H9 (cell line): ENCODE results near the gene IFI44L. TPM values are rescaled to one million over a fixed set of nuclear protein-coding genes. Genes with fewer than 3 reads are reported as not detected.

ENCODE experiments used
- DNase-seq: peaks from one replicate; pipeline ENCODE4 v3.0.0-alpha.2; 2017
- H2AFZ ChIP-seq: one replicate; pipeline ENCODE4 v1.6.1; 2013; ENCODE audit warnings: mild to moderate bottlenecking, low read length, control low read depth, moderate library complexity
- H2AK5ac ChIP-seq: 2 replicates; pipeline ENCODE4 v1.6.1; 2013; ENCODE audit warnings: low read length, control low read depth, mixed read lengths; ENCODE audit not compliant: insufficient read length
- H2BK120ac ChIP-seq: one replicate; pipeline ENCODE4 v1.6.1; 2013; ENCODE audit warnings: low read depth, mild to moderate bottlenecking, low read length, control low read depth, inconsistent platforms; ENCODE audit not compliant: poor library complexity, severe bottlenecking
- H2BK12ac ChIP-seq: 2 replicates; pipeline ENCODE4 v1.6.1; 2013; ENCODE audit warnings: low read length, control low read depth, mixed read lengths, low read depth; ENCODE audit not compliant: insufficient read length
- H2BK15ac ChIP-seq: 2 replicates; pipeline ENCODE4 v1.6.1; 2013; ENCODE audit warnings: low read depth, low read length, control low read depth
- H2BK20ac ChIP-seq: one replicate; pipeline ENCODE4 v1.6.1; 2013; ENCODE audit warnings: low read depth, mild to moderate bottlenecking, low read length, control low read depth, inconsistent platforms; ENCODE audit not compliant: poor library complexity, severe bottlenecking
- H2BK5ac ChIP-seq: 2 replicates; pipeline ENCODE4 v1.6.1; 2013; ENCODE audit warnings: low read length, control low read depth, mixed read lengths; ENCODE audit not compliant: insufficient read length
- H3K14ac ChIP-seq: 2 replicates; pipeline ENCODE4 v1.6.1; 2013; ENCODE audit warnings: low read length, control low read depth; ENCODE audit not compliant: insufficient read depth
- H3K18ac ChIP-seq: 2 replicates; pipeline ENCODE4 v1.6.1; 2013; ENCODE audit warnings: low read depth, mild to moderate bottlenecking, mixed read lengths, low read length, control low read depth; ENCODE audit not compliant: insufficient read length
- H3K23ac ChIP-seq: 2 replicates; pipeline ENCODE4 v1.6.1; 2013; ENCODE audit warnings: low read length, control low read depth, mixed read lengths, low read depth; ENCODE audit not compliant: insufficient read length
- H3K23me2 ChIP-seq: 2 replicates; pipeline ENCODE4 v1.6.1; 2013; ENCODE audit warnings: low read depth, mild to moderate bottlenecking, mixed read lengths, low read length, control low read depth; ENCODE audit not compliant: insufficient read length, poor library complexity, severe bottlenecking
- H3K27ac ChIP-seq: 2 replicates; pipeline ENCODE4 v1.5.1; 2013; ENCODE audit warnings: low read length, control low read depth, mixed read lengths, low read depth; ENCODE audit not compliant: insufficient read length
- H3K27me3 ChIP-seq: 2 replicates; pipeline ENCODE4 v1.6.1; 2013; ENCODE audit warnings: low read length, control low read depth, inconsistent platforms; ENCODE audit not compliant: insufficient read depth
- H3K4ac ChIP-seq: 2 replicates; pipeline ENCODE4 v1.6.1; 2013; ENCODE audit warnings: low read depth, mild to moderate bottlenecking, control low read depth, inconsistent platforms, low read length, moderate library complexity
- H3K4me1 ChIP-seq: 2 replicates; pipeline ENCODE4 v1.6.1; 2013; ENCODE audit warnings: low read length, control low read depth, inconsistent platforms; ENCODE audit not compliant: insufficient read depth
- H3K4me2 ChIP-seq: 2 replicates; pipeline ENCODE4 v1.6.1; 2013; ENCODE audit warnings: low read length, control low read depth, mixed read lengths; ENCODE audit not compliant: insufficient read length, insufficient read depth
- H3K56ac ChIP-seq: 2 replicates; pipeline ENCODE4 v1.6.1; 2013; ENCODE audit warnings: low read depth, mild to moderate bottlenecking, mixed read lengths, low read length, control low read depth; ENCODE audit not compliant: insufficient read length
- H3K79me1 ChIP-seq: 2 replicates; pipeline ENCODE4 v1.6.1; 2013; ENCODE audit warnings: low read depth, mild to moderate bottlenecking, moderate library complexity, low read length, control low read depth, inconsistent platforms; ENCODE audit not compliant: insufficient read depth, poor library complexity, severe bottlenecking
- H3K79me2 ChIP-seq: 2 replicates; pipeline ENCODE4 v1.6.1; 2013; ENCODE audit warnings: low read length, control low read depth, inconsistent platforms; ENCODE audit not compliant: insufficient read depth
- H3K9ac ChIP-seq: 2 replicates; pipeline ENCODE4 v1.6.1; 2013; ENCODE audit warnings: low read length, control low read depth, mixed read lengths; ENCODE audit not compliant: insufficient read length; ENCODE audit errors: extremely low read depth
- H3K9me3 ChIP-seq: one replicate; pipeline ENCODE4 v1.6.1; 2013; ENCODE audit warnings: low read depth, low read length, inconsistent platforms; ENCODE audit not compliant: control insufficient read depth
- H3T11ph ChIP-seq: one replicate; pipeline ENCODE4 v1.6.1; 2013; ENCODE audit warnings: mild to moderate bottlenecking, low read length, control low read depth, inconsistent platforms
- H4K20me1 ChIP-seq: one replicate; pipeline ENCODE4 v1.6.1; 2013; ENCODE audit not compliant: control insufficient read depth, insufficient read length, insufficient read depth
- H4K5ac ChIP-seq: 2 replicates; pipeline ENCODE4 v1.6.1; 2013; ENCODE audit warnings: low read depth, mild to moderate bottlenecking, mixed read lengths, low read length, control low read depth; ENCODE audit not compliant: insufficient read length
- H4K8ac ChIP-seq: replicated peaks from 2 replicates; pipeline ENCODE4 v1.6.1; 2013; ENCODE audit warnings: low read length, control low read depth, mixed read lengths, low read depth; ENCODE audit not compliant: insufficient read length
- H4K91ac ChIP-seq: 2 replicates; pipeline ENCODE4 v1.6.1; 2013; ENCODE audit warnings: low read depth, mild to moderate bottlenecking, moderate library complexity, mixed read lengths, low read length, control low read depth; ENCODE audit not compliant: insufficient read length
- H3K27ac Mint-ChIP-seq, 3 experiments: 2 replicates in 2 of 3; 3 replicates in 1 of 3; pipeline ENCODE4 v1.8.0; 2020 to 2021; ENCODE audit warnings: mixed read lengths in 3 of 3, mild to moderate bottlenecking in 1 of 3, moderate library complexity in 1 of 3
- H3K27me3 Mint-ChIP-seq: 2 replicates; pipeline ENCODE4 v1.8.0; 2021; ENCODE audit warnings: low read depth, mild to moderate bottlenecking, moderate library complexity, mixed read lengths
- H3K36me3 Mint-ChIP-seq, 3 experiments: 2 replicates in 2 of 3; 3 replicates in 1 of 3; pipeline ENCODE4 v1.8.0; 2020 to 2021; ENCODE audit warnings: low read depth in 3 of 3, mixed read lengths in 3 of 3; ENCODE audit not compliant: insufficient read depth in 1 of 3
- H3K4me1 Mint-ChIP-seq, 2 experiments: 2 replicates each; pipeline ENCODE4 v1.8.0; 2020; ENCODE audit warnings: mixed read lengths in 2 of 2
- H3K4me3 Mint-ChIP-seq, 2 experiments: 2 replicates in 1 of 2; 3 replicates in 1 of 2; pipeline ENCODE4 v1.8.0; 2020 to 2021; ENCODE audit warnings: mild to moderate bottlenecking in 2 of 2, mixed read lengths in 2 of 2, moderate library complexity in 1 of 2
- H3K9me3 Mint-ChIP-seq, 2 experiments: 2 replicates in 1 of 2; 3 replicates in 1 of 2; pipeline ENCODE4 v1.8.0; 2020; ENCODE audit warnings: mild to moderate bottlenecking in 2 of 2, mixed read lengths in 2 of 2, moderate library complexity in 1 of 2
- CTCF ChIP-seq: fragments of 200-600 bp; sonication (generic); conservative IDR thresholded peaks from 3 replicates; pipeline ENCODE4 v1.8.0; 2021; ENCODE audit warnings: antibody characterized with exemption, mild to moderate bottlenecking
- WGBS: extraction: QIAGEN DNeasy Blood & Tissue Kit; methylation state at CpG from one replicate; pipeline ENCODE4 v1.1.7; 2013; ENCODE audit warnings: missing lambda C conversion rate, low lambda C conversion rate, mixed read lengths; ENCODE audit not compliant: insufficient read length; ENCODE audit errors: extremely low coverage; 5-methylcytosine and 5-hydroxymethylcytosine counted together
- total RNA-seq: library from RNA; stranded (reverse); gene quantifications from 2 replicates; pipeline ENCODE4 v1.2.1, GENCODE V29; 2021

The IFI44L gene
- total RNA-seq, 1 experiment from 2014 or later = not detected

- H3K79me2 ChIP-seq = no peaks in the 10 kb centered on the region
- Mint-ChIP-seq H3K36me3 (peaks cover 0 to 14% (median 2%) of the 10 kb centered on the region in 3 experiments; a peak in 3 of 7 replicates), H3K27ac (no peak overlapping the region), H3K27me3 (peaks cover 25% of the 10 kb centered on the region), H3K4me1 (no peaks in the 10 kb centered on the region), H3K4me3 (no peak overlapping the region), H3K9me3 (peaks cover 18 to 24% of the 10 kb centered on the region in 2 experiments)
- no peak overlapping the region for H2AFZ ChIP-seq
- no peak for DNase-seq
- H2BK120ac ChIP-seq = no peak overlapping the region
- H3K23ac ChIP-seq = no peak overlapping the region
- H2BK5ac ChIP-seq = no peak overlapping the region
- peaks cover 4% of the 10 kb centered on the region for H3K9me3 ChIP-seq
- H2BK12ac ChIP-seq = no peak overlapping the region
- H3K14ac ChIP-seq = no peak overlapping the region
- no peak overlapping the region for H4K5ac ChIP-seq
- no peak overlapping the region for H2BK15ac ChIP-seq
- no peak overlapping the region for H4K91ac ChIP-seq
- no peak overlapping the region for H3K4ac ChIP-seq
- no peak overlapping the region for H3K56ac ChIP-seq
- H3K27me3 ChIP-seq = no peaks in the 10 kb centered on the region; the same call in 1 of the 2 replicates
- H3K4me1 ChIP-seq = no peaks in the 10 kb centered on the region
- no peak overlapping the region for H3K4me2 ChIP-seq
- H4K8ac ChIP-seq = no peak overlapping the region
- H2AK5ac ChIP-seq = no peak overlapping the region
- H2BK20ac ChIP-seq = no peak overlapping the region
- H3K9ac ChIP-seq = no peak overlapping the region
- H3K27ac ChIP-seq = no peak overlapping the region
- no peak overlapping the region for H3T11ph ChIP-seq
- no peaks in the 10 kb centered on the region for H3K23me2 ChIP-seq
- TF ChIP-seq CTCF = no peak
- H3K79me1 ChIP-seq = no peaks in the 10 kb centered on the region
- H3K18ac ChIP-seq = no peak overlapping the region
- WGBS = no CpG with 5 or more reads among the region's 6 CpGs
- no peaks in the 10 kb centered on the region for H4K20me1 ChIP-seq
These were observed 29.9 kb downstream of the IFI44L start for GRCh38 chr1:78650114-78650660.
